Fibroblast of skin of back (primary cell): ENCODE measurements around the gene DOCK6.
"Not testable (repeated sequence)": the region's sequence is repeated elsewhere in the genome, so short reads cannot be mapped to it uniquely, and the experiment has no call there.

Experiments
- DNase-seq: peaks from one replicate; pipeline ENCODE4 v3.0.0-alpha.2; 2013

Gene DOCK6

GRCh38 chr19:11196406-11197287, 65.7 kb downstream of the DOCK6 start:
- peak; percentile 42 for DNase-seq

GRCh38 chr19:11195681-11196080, 66.6 kb downstream of the DOCK6 start:
- no peak for DNase-seq

GRCh38 chr19:11194656-11195558, 67.4 kb downstream of the DOCK6 start:
- peak; percentile 35 for DNase-seq

GRCh38 chr19:11194173-11194572, 68.2 kb downstream of the DOCK6 start:
- no peak for DNase-seq

GRCh38 chr19:11192957-11193939, 69.1 kb downstream of the DOCK6 start:
- DNase-seq, result no peak

GRCh38 chr19:11191934-11192333, 70.4 kb downstream of the DOCK6 start:
- DNase-seq, result no peak

- peak; percentile 91 for DNase-seq
These were observed 71.0 kb downstream of the DOCK6 start for GRCh38 chr19:11191273-11191755.

- DNase-seq, result no peak
These were observed 71.8 kb downstream of the DOCK6 start for GRCh38 chr19:11190501-11190900.

GRCh38 chr19:11187441-11187840, 74.9 kb downstream of the DOCK6 start:
- DNase-seq, result no peak

GRCh38 chr19:11182994-11183393, 79.3 kb downstream of the DOCK6 start:
- no peak for DNase-seq

GRCh38 chr19:11181488-11181887, 80.8 kb downstream of the DOCK6 start:
- no peak for DNase-seq

GRCh38 chr19:11180975-11181374, 81.3 kb downstream of the DOCK6 start:
- not testable (repeated sequence) for DNase-seq

- no peak for DNase-seq
These were observed 82.0 kb downstream of the DOCK6 start for GRCh38 chr19:11180346-11180745.

GRCh38 chr19:11179716-11180297, 82.5 kb downstream of the DOCK6 start:
- no peak for DNase-seq

- not testable (repeated sequence) for DNase-seq
These were observed 83.2 kb downstream of the DOCK6 start for GRCh38 chr19:11179145-11179465.

GRCh38 chr19:11177592-11177991, 84.7 kb downstream of the DOCK6 start:
- no peak for DNase-seq

GRCh38 chr19:11176466-11177193, 85.7 kb downstream of the DOCK6 start:
- DNase-seq, result no peak

- no peak for DNase-seq
These were observed 86.4 kb downstream of the DOCK6 start for GRCh38 chr19:11175920-11176319.

GRCh38 chr19:11174336-11174735, 88.0 kb downstream of the DOCK6 start:
- DNase-seq, result no peak

- no peak for DNase-seq
These were observed 88.7 kb downstream of the DOCK6 start for GRCh38 chr19:11173516-11174155.

GRCh38 chr19:11172576-11172975, 89.7 kb downstream of the DOCK6 start:
- DNase-seq, result no peak
